Retinal pigment epithelial cell (primary cell): ENCODE measurements around the gene BRIP1.

Experiments used
- DNase-seq: peaks from one replicate; pipeline ENCODE4 v3.0.0-alpha.2; 2010; ENCODE audit warnings: low read depth
- H3K4me3 ChIP-seq: 2 replicates; pipeline ENCODE4 v1.5.1; 2011; ENCODE audit warnings: mild to moderate bottlenecking, low read length, control low read depth, moderate library complexity
- CTCF ChIP-seq: conservative IDR thresholded peaks from 2 replicates; pipeline ENCODE4 v1.5.1; 2011; ENCODE audit warnings: low read depth, low read length, control low read depth, inconsistent platforms

The BRIP1 gene

DNA sequence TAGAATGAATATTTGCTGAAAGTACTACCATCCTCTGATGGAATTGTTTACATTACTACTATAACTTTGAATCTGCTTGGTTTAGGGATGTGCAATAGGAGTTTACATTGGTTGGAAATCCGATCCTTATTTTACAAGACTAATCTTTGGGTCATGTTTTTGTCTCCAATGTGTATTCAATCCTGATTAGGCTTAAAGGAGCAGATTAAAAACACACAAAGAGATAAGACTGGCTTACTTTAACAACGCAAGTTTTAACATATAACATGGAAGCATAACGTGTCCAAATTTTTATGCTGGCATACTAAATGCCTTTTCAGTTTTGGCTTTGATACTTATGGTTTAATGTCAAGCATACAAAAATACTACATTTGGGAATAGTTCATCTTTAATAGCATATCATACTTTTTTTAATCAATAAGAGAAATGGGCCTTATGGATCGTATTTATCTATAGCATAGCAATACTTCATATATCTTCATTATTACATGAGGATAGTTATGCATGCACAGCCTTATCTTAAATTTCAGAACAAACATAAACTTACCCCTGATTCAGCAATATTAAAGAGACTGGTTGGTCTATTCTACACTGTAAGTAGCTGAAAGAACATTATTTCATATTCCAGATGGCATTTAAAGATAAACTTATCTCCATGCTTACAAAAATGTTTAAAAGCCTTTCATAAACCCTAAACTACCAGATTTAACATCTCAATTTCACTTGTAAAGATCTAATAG, 202.4 kb downstream of the BRIP1 start:
- H3K4me3 ChIP-seq: no peak overlapping the region
- no peak for DNase-seq
- no peak for TF ChIP-seq CTCF

GRCh38 chr17:61659437-61659836, 203.9 kb downstream of the BRIP1 start:
- no peak for DNase-seq
- H3K4me3 ChIP-seq: no peak overlapping the region
- TF ChIP-seq CTCF: no peak

DNA sequence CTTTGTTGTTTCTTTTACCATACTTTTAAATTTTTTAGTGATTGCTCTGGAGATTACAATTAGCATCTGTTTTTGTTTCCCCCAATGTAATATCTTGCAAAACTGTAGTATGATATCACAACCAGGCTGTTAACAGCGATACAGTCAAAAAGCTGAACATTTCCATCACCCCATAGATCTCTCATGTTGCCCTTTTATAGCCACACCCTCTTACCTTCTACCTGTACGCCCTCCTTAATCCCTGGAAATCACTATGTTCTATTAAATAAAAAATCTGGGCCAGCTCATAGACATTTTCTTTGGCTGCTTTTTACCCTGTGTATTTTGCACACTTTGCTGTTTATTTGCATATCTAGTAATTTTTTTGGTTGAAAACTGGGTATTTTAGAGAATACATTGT, 205.1 kb downstream of the BRIP1 start:
- TF ChIP-seq CTCF: no peak
- no peak for DNase-seq
- no peak overlapping the region for H3K4me3 ChIP-seq

GRCh38 chr17:61657338-61657737, 206.0 kb downstream of the BRIP1 start:
- H3K4me3 ChIP-seq: no peak overlapping the region
- TF ChIP-seq CTCF: no peak
- DNase-seq: no peak

DNA sequence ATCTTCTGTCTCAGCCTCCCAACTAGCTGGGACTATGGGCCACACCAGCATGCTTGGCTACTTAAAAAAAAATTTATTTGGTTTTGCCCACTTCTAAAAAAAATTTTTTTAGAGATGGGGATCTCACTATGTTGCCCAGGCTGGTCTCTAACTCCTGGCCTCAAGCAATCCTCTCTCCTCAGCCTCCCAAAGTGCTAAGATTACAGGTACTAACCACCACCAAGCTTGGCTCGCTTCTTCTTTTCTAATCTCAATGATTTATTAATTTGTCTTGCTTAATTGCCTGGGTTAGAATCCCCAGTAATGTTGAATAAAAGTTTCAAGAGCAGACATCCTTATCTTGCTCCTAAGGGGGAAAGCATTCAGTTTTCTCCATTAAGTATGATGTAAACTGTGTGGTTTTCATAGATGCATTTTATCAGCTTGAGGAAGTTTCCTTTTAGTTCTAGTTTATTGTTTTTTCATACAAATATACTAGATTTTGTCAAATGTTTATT, 206.6 kb downstream of the BRIP1 start:
- no peak for TF ChIP-seq CTCF
- no peak overlapping the region for H3K4me3 ChIP-seq
- DNase-seq: no peak

DNA sequence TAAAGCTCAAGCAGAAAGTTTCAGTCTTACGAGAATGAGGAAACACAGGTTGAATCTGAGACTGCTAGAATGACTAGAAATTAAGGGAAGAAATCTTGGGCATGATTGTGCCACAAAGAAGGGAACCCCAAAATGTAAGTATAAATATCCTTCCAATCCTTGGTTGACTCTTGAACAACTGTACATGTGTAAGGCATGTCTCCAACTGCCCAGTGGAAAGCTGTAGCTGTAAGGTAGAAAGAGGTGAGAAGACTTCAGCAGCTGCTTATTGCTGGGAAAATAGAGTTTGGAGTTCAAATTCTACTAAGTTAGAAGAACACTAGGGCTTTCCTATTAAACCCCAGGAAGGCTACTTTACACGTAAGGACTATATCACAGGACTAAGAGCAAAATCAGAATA, 212.6 kb downstream of the BRIP1 start:
- no peak for TF ChIP-seq CTCF
- no peak for DNase-seq
- H3K4me3 ChIP-seq: no peak overlapping the region

GRCh38 chr17:61648587-61648986, 214.7 kb downstream of the BRIP1 start:
- no peak for TF ChIP-seq CTCF
- no peak for DNase-seq
- no peak overlapping the region for H3K4me3 ChIP-seq
